Mononuclear cell (primary cell): ENCODE data around the gene C11orf52. TPM values are rescaled to one million over a fixed set of nuclear protein-coding genes. Genes with fewer than 3 reads are reported as not detected.

ENCODE experiments used
- H3K27me3 ChIP-seq: 2 replicates; pipeline ENCODE4 v1.6.0; 2011; ENCODE audit warnings: low read length, control low read depth; ENCODE audit not compliant: insufficient read depth
- H3K4me1 ChIP-seq: 2 replicates; pipeline ENCODE4 v1.5.1; 2011; ENCODE audit warnings: mild to moderate bottlenecking, low read length, control low read depth; ENCODE audit not compliant: insufficient read depth
- H3K4me3 ChIP-seq: 2 replicates; pipeline ENCODE4 v1.5.1; 2011; ENCODE audit warnings: mild to moderate bottlenecking, low read length, moderate library complexity
- H3K9me3 ChIP-seq: 2 replicates; pipeline ENCODE4 v1.5.1; 2011; ENCODE audit warnings: low read depth, mild to moderate bottlenecking, control low read depth, low read length
- total RNA-seq: library from RNA; depleted of rRNA; stranded (reverse); fragments of >200 nt; gene quantifications from one replicate; pipeline ENCODE4 v1.2.3, GENCODE V29; 2012

Gene C11orf52
- total RNA-seq, 1 donor: not detected

- Histone ChIP-seq H3K9me3 (no peaks in the 10 kb centered on the region), H3K4me1 (peaks cover 28% of the 10 kb centered on the region), H3K4me3 (no peak overlapping the region), H3K27me3 (no peaks in the 10 kb centered on the region)
Measured at GRCh38 chr11:111941963-111942362, 23.2 kb downstream of the C11orf52 start.

DNA sequence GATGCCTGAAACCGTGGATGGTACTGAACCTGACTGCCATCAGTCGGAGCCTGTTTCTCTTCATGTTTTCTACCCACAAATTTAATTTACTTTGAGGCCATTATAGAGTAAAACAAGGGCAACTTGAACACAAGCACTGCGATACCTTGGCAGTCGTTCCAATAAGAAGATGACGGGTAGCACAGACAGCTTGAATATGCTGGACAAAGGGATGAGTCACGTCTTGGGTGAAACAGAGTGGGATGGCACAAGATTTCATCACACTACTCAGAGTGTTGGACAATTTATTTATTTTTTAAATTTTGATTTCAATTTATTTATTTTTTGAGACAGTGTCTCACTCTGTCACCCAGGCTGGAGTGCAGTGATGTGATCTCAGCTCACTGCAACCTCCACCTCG is 24.1 kb downstream of the C11orf52 start:
- no peaks in the 10 kb centered on the region for H3K9me3 ChIP-seq

DNA sequence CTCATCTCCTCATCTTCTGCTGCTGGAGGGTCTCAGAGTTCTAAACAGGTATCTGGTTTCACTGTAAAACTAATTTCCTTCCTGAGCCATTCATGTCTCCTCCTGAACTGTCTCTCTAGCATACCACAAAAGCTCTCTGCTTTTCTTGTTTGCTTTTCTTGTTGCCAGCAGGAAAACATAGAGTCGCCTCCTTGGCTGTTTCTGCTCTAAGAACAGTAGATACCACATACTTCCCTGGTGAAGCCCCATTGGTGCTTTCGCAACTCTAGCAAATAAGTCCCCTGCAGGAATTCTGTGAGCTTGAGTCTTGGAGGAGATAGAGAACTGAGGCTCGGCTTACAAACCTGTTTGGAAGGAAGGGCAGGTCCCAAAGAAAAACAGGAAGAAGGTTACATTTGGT is 25.4 kb downstream of the C11orf52 start:
- peaks cover 8% of the 10 kb centered on the region for H3K4me1 ChIP-seq
- no peaks in the 10 kb centered on the region for H3K27me3 ChIP-seq
- H3K9me3 ChIP-seq: no peaks in the 10 kb centered on the region
- H3K4me3 ChIP-seq: no peak overlapping the region

More for the DNA sequence above, 24.1 kb downstream of the C11orf52 start:
- Histone ChIP-seq H3K4me3 (no peak overlapping the region), H3K27me3 (no peaks in the 10 kb centered on the region), H3K4me1 (peaks cover 21% of the 10 kb centered on the region)

DNA sequence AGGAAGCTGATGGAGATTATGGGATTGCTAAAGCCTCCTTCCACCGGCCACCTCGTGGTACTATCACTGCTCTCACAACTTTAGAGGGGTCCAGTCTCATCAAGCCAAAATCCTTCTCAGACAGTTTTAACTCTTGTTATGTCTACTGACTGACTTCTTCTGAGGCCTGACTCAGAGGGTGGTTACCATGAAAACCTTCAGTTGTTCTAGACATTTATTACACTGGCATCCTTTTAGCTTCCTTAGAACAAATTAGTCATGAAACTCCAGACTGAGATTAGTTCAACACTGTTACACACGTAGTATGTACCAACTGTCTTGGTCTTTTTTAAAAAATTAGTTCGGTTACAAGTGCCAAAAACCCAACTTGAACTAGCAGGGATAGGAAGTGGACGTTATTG is 25.9 kb downstream of the C11orf52 start:
- H3K9me3 ChIP-seq: no peaks in the 10 kb centered on the region
- H3K27me3 ChIP-seq: no peaks in the 10 kb centered on the region
- H3K4me3 ChIP-seq: no peak overlapping the region
- H3K4me1 ChIP-seq: peaks cover 6% of the 10 kb centered on the region

- peaks cover 6% of the 10 kb centered on the region for H3K4me1 ChIP-seq
- no peak overlapping the region for H3K4me3 ChIP-seq
- H3K27me3 ChIP-seq: no peaks in the 10 kb centered on the region
- no peaks in the 10 kb centered on the region for H3K9me3 ChIP-seq
Measured at GRCh38 chr11:111945198-111945597, 26.5 kb downstream of the C11orf52 start.

DNA sequence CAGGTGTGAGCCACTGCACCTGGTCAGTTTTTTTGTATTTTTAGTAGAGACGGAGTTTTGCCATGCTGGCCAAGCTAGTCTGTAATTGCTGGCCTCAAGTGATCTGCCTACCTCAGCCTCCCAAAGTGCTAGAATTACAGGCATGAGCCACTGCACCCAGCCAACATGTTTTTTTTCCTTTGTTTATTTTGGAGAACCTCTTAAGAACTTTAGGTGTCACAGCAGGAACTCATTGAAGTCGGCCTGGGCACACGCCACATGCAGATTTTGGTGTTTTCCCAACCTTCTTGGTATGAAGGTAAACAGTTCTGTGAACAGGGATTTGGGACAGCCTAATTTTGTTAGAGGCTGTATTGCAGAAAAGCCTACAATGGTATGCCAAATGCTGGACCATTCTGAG is 27.8 kb downstream of the C11orf52 start:
- no peaks in the 10 kb centered on the region for H3K9me3 ChIP-seq
- peaks cover 6% of the 10 kb centered on the region for H3K4me1 ChIP-seq
- no peak overlapping the region for H3K4me3 ChIP-seq
- H3K27me3 ChIP-seq: no peaks in the 10 kb centered on the region

DNA sequence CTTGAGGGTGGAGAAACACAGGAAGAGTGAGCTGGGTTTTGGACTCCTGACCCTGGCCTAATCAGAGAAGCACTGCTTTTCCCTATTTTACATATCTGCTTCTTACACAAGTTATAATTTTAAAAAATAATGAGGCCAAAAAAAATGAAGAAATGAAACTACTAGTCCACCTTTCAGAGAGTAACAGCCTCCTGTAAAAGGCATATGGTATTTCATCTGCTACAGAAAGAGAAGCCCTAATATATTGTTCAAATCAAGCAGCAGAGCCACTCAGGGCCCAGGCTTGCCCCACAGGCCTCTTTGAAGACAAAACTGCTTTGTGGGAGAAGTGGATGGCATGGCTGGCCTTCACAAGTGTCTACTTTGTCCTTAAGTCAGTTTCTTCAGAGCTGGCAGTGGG is 28.4 kb downstream of the C11orf52 start:
- Histone ChIP-seq H3K4me1 (peaks cover 6% of the 10 kb centered on the region), H3K4me3 (no peak overlapping the region), H3K9me3 (no peaks in the 10 kb centered on the region), H3K27me3 (no peaks in the 10 kb centered on the region)

GRCh38 chr11:111949519-111950426 is 31.1 kb downstream of the C11orf52 start:
- no peak overlapping the region for H3K4me3 ChIP-seq
- H3K4me1 ChIP-seq: peaks cover 6% of the 10 kb centered on the region
- no peaks in the 10 kb centered on the region for H3K9me3 ChIP-seq
- no peaks in the 10 kb centered on the region for H3K27me3 ChIP-seq

DNA sequence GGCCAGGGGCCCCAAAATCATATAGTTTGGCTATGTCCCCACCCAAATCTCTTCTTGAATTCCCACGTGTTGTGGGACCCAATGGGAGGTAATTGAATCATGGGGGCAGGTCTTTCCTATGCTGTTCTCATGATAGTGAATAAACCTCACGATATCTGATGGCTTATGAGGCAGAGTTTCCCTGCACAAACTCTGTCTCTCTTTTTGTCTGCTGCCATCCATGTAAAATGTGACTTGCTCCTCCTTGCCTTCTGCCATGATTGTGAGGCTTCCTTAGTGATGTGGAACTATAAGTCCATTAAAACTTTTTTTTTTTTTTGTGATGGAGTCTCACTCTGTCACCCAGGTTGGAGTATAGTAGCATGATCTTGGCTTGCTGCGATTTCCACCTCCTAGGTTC is 32.9 kb downstream of the C11orf52 start:
- Histone ChIP-seq H3K27me3 (no peaks in the 10 kb centered on the region), H3K4me1 (peaks cover 4% of the 10 kb centered on the region), H3K4me3 (no peak overlapping the region), H3K9me3 (no peaks in the 10 kb centered on the region)

DNA sequence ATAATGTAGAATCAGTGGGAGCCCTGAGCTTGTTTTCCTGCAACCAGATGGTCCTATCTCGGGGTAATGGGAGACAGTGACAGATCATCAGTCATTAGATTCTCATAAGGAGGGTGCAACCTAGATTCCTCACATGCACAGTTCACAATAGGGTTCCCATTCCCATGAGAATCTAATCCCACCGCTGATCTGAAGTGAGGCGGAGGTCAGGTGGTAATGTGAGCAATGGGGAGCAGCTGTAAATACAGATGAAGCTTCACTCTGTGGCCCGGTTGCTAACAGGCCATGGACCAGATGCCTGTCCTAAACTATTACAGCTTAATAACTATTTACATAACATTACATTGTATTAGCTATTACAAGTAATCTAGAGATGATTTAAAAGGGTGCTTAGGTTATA is 35.4 kb downstream of the C11orf52 start:
- Histone ChIP-seq H3K4me1 (no peaks in the 10 kb centered on the region), H3K9me3 (no peaks in the 10 kb centered on the region), H3K27me3 (no peaks in the 10 kb centered on the region), H3K4me3 (no peak overlapping the region)

DNA sequence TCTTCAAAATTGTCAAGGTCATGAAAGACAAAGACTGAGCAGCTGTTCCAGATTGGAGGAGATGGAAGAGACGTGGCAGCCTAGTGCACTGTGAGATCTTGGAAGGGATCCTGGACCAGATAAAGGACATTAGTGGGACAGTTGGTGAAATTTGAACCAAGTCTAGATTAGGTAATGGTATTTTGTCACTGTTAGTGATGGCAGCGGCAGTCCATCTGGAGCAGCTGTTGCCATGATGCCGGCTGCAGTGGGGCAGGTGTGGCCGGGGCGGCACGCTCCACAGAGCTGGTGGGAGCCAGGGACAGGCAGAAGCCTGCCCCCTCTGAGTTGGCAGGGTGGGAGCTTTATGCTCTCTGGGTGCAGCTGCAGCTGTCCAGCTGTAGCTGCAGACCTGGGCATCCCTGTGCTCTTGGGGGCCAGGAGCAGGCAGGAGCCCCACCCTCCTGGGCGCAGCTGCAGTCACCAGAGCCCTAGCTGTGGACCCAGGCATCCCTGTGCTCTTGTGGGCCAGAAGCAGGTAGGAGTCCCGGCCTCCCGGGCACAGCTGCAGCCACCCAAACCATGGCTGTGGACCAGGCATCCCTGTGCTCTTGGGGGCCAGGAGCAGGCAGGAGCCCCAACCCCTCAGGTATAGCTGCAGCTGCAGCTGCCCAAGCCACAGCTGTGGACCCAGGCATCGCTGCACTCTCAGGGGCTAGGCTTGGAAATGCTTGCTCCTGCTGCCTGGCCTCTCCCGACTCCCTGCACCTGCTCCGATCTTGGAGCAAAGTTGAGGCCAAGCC is 39.1 kb downstream of the C11orf52 start:
- H3K4me3 ChIP-seq: no peak overlapping the region
- no peaks in the 10 kb centered on the region for H3K27me3 ChIP-seq
- H3K9me3 ChIP-seq: no peaks in the 10 kb centered on the region
- no peaks in the 10 kb centered on the region for H3K4me1 ChIP-seq

- H3K4me3 ChIP-seq: no peak overlapping the region
- H3K4me1 ChIP-seq: no peaks in the 10 kb centered on the region
- no peaks in the 10 kb centered on the region for H3K9me3 ChIP-seq
- H3K27me3 ChIP-seq: no peaks in the 10 kb centered on the region
Measured at GRCh38 chr11:111960916-111961315, 42.2 kb downstream of the C11orf52 start.

- Histone ChIP-seq H3K4me1 (no peaks in the 10 kb centered on the region), H3K27me3 (no peaks in the 10 kb centered on the region), H3K4me3 (no peak overlapping the region), H3K9me3 (no peaks in the 10 kb centered on the region)
Measured at GRCh38 chr11:111961389-111962300, 42.9 kb downstream of the C11orf52 start.

GRCh38 chr11:111963931-111964340 is 45.2 kb downstream of the C11orf52 start:
- H3K27me3 ChIP-seq: no peaks in the 10 kb centered on the region
- no peaks in the 10 kb centered on the region for H3K4me1 ChIP-seq
- no peaks in the 10 kb centered on the region for H3K9me3 ChIP-seq
- no peak overlapping the region for H3K4me3 ChIP-seq

DNA sequence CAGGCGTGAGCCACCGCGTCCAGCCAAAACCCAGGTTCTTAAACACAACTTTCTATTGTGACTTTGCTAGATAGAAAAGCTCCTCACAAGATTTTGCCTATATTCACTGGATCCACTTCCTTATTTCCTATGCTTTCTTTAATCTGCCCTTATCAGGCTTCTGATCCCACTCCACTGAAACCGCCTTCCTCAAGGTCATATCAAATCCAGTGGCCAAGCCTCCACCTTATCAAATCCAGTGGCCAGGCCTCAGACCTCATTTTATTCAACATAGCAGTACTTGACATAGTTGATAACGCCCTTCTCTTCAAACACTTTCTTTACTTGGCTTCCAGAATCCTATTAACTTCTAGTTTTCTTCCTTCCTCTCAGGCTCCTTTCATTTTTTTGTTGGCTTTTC is 48.0 kb downstream of the C11orf52 start:
- H3K4me3 ChIP-seq: no peak overlapping the region
- no peaks in the 10 kb centered on the region for H3K9me3 ChIP-seq
- H3K27me3 ChIP-seq: no peaks in the 10 kb centered on the region
- no peaks in the 10 kb centered on the region for H3K4me1 ChIP-seq
